GM12892 (cell line): Measurements from ENCODE around the gene MYO1E.
"Not testable (repeated sequence)": the region's sequence is repeated elsewhere in the genome, so short reads cannot be mapped to it uniquely, and the experiment has no call there.

Experiments used
- DNase-seq: peaks from one replicate; pipeline ENCODE4 v3.0.0; 2011; ENCODE audit not compliant: insufficient read length
- FAIRE-seq: peaks from 2 replicates; lab custom pipeline; 2011; peaks lifted over from hg19 to GRCh38; lab: Jason Lieb, UNC
- POLR2A ChIP-seq: IDR thresholded peaks from 2 replicates; pipeline ENCODE4 v1.6.1; 2011; ENCODE audit warnings: low read depth, low read length, control low read depth
- POLR2AphosphoS5 ChIP-seq: IDR thresholded peaks from 2 replicates; pipeline ENCODE4 v1.6.1; 2011; ENCODE audit warnings: low read depth, low read length, control low read depth
- TAF1 ChIP-seq: IDR thresholded peaks from 2 replicates; pipeline ENCODE4 v1.6.1; 2011; ENCODE audit warnings: low read depth, mild to moderate bottlenecking, control low read depth, low read length, borderline replicate concordance

MYO1E gene

DNA sequence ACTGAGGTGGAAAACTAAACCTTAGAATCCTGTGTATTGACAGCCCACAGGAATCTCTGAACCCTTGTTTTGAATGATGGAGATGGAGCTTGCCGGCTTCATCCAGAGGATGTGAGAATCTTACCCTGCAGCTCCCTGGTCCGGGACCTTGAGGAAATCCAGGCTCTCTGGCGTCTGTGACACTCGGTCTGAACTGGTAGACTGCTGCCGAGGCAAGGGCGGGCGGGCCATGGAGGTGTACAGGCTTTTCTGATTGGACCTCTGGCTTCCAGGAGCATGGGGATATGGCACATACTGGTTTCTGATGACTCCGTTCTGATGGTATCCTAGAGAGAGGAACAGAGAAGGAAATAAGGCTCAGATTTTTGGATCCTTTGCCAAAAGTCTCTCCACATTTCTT is 219.2 kb downstream of the MYO1E start:
- TF ChIP-seq POLR2A (no peak), TAF1 (no peak), POLR2AphosphoS5 (no peak)
- DNase-seq: no peak
- FAIRE-seq: no peak

GRCh38 chr15:59152694-59153450 is 219.8 kb downstream of the MYO1E start:
- TF ChIP-seq TAF1 (no peak), POLR2AphosphoS5 (no peak), POLR2A (no peak)
- no peak for FAIRE-seq
- no peak for DNase-seq

DNA sequence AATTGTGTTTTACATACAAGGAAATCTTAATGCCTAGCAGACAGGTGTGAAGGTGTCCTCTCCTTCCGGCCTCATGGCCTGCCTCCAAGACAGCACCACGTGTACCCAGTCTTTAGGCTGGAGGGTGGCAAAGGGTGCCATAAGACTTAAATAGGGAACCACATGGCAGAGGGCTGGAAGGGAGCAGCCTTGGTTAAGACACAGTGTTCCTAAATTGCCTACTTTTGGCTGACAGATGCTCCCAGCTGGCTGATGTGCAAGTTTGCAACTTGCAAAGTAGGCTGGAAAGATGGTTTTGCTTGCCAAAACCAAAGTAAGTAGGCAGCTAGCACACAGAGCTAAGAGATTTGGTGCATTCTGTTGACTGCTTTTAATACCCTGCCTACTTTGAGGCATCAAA is 222.5 kb downstream of the MYO1E start:
- FAIRE-seq: no peak
- no peak for DNase-seq
- TF ChIP-seq POLR2AphosphoS5 (no peak), TAF1 (no peak), POLR2A (no peak)

DNA sequence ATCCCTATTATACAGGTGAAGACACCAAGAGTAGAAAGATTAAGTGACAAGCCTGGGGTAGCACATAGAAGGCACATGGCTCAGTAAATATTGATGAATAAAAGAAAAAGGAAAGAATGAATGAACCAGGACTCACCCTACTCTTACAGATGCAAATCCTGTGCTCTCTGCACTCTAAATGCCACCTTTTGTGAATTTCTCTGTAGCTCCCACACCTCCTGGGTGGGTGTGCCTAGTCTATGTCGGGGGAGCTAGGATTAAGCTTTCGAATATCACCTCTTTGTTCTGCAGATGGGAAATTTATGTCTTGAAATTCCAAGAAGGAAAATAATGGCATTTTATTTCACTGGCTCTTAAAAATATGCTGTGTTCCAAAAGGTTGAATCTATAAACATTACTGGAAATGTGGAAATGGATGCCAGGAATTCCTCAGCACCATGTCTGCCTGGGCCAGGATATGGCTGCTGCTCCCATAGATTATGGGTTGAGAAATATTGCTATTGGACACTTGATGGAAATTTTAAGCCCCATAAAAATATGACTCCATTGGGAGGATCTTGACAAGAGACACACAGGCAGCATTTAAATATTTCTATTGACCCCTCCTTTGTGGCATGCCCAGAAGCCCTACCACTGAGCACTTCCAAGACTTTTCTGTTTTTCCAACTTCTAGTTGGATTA is 224.4 kb downstream of the MYO1E start:
- no peak for DNase-seq
- FAIRE-seq: no peak
- no peak for TF ChIP-seq POLR2A

DNA sequence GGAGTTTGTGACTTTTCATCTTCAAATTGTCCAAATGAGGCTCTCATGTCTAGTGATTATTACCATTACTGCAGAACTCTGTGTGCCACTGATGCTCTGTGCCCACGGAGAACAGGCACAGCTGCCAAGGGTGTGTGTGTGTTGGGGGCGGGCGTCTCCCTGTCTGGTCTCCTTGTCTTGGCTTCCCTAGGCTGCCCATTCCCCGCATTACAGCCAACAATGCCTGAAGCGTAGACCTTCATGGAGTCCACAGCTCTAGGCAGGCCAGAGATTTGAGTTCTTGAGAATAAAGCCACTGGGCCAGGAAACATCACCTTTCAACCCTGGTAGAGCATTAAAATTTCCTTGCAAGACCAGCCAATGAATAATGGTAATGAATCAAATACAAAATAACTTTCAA is 225.0 kb downstream of the MYO1E start:
- TF ChIP-seq POLR2AphosphoS5 (no peak), POLR2A (no peak), TAF1 (no peak)
- no peak for DNase-seq
- no peak for FAIRE-seq

- DNase-seq, FAIRE-seq: not testable (repeated sequence)
Measured at GRCh38 chr15:59144594-59144993, 228.1 kb downstream of the MYO1E start.

DNA sequence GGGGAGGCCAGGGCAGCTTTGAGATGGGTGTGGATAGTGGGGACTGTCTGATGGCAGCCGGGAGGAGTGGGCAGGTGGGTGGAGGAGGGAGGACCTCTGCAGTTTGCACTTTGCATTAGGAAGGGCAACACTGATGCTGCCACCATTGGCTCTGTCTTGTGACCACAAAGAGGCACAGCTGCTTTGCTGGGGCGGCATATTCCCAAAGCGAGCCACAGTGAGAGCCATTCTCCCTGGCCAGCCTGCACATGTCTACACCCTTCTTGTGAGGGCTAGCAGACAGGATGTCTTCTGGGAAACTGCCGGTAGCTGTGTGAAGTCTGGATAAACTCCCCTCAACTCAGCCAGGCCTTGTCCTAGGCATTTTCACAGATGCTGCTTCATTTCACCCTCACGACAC is 229.4 kb downstream of the MYO1E start:
- FAIRE-seq (no peak), DNase-seq (no peak)
- no peak for TF ChIP-seq POLR2A
- TF ChIP-seq POLR2AphosphoS5: peak; percentile 15; the same call in 1 of the 2 replicates

DNA sequence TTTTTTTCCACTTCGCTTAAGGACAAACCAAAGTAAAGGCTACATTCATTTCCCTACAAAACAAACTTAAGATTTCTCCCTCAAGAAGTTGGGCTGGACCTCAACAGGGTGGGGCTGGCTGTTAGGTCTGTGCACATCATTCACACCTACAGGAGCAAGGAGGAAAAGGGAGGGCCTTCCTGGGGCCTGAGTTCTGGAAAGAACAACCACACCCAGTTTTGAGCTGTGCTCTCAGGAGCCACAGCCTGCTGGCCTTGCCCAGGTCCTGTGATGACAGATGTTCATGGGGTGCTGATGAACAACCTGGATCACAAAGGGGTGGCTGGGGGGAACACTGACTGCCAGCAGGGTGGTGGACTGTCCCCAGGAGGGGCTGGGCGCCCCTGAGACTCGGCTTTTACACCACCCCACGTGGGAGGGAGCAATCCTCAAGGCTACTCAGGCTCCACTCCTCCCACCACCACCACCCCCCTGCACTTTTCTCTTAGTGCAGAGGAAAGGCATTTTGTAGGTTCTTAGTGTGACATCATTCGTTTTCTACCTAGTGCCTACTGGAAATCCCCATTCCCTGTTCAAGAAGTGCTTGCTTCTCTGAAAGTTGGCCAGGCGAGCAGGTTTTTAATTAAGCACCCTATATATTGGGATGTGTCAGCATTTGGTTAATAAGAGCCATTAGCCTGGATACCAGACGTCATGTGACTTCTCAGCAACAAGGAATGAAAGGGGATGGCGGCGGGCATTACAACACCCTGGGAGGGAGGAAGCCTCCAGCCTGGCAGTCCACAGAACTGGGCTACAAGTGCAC is 232.0 kb downstream of the MYO1E start:
- DNase-seq: no peak

GRCh38 chr15:59138243-59138642 is 234.4 kb downstream of the MYO1E start:
- TF ChIP-seq POLR2AphosphoS5: no peak
- TF ChIP-seq TAF1: no peak
- TF ChIP-seq POLR2A: no peak
- peak; percentile 89 for FAIRE-seq
- DNase-seq: peak; percentile 69

More for the DNA sequence above, 232.0 kb downstream of the MYO1E start:
- TF ChIP-seq TAF1 (no peak), POLR2A (no peak)
- peak; percentile 73 for FAIRE-seq

- peak; percentile 32 for DNase-seq
- TF ChIP-seq POLR2A: no peak
- no peak for TF ChIP-seq POLR2AphosphoS5
- no peak for TF ChIP-seq TAF1
- FAIRE-seq: peak; percentile 89
Measured at GRCh38 chr15:59137566-59137965, 235.1 kb downstream of the MYO1E start.

- DNase-seq (no peak), FAIRE-seq (peak; percentile 24)
- peak; percentile 75 for TF ChIP-seq POLR2AphosphoS5
- TF ChIP-seq TAF1: no peak
- TF ChIP-seq POLR2A: peak; percentile 56
Measured at GRCh38 chr15:59133929-59134427, 238.7 kb downstream of the MYO1E start.

- TF ChIP-seq TAF1 (no peak), POLR2AphosphoS5 (no peak), POLR2A (0 out of 2 replicates have a peak, but pooled peaks have one; percentile 19)
- DNase-seq (no peak), FAIRE-seq (no peak)
Measured at GRCh38 chr15:59131969-59132562, 240.6 kb downstream of the MYO1E start.
